Panc1 (cell line): ENCODE measurements around the gene PAX2.

Experiments
- POLR2AphosphoS5 ChIP-seq: IDR thresholded peaks from 2 replicates; pipeline ENCODE4 v1.6.1; 2012; ENCODE audit warnings: mild to moderate bottlenecking, low read depth, low read length, moderate library complexity
- SIN3A ChIP-seq: IDR thresholded peaks from 2 replicates; pipeline ENCODE4 v1.6.1; 2012; ENCODE audit warnings: low read depth, mild to moderate bottlenecking, low read length, moderate library complexity, borderline replicate concordance; ENCODE audit not compliant: insufficient read depth
- TCF7L2 ChIP-seq: IDR thresholded peaks from 2 replicates; pipeline ENCODE4 v1.6.1; 2011; ENCODE audit warnings: mild to moderate bottlenecking, low read depth, low read length, inconsistent platforms
- TF ChIP-seq, protein P1 (sequence below): fragments of 450-650 bp; IDR thresholded peaks from 2 replicates; pipeline ENCODE4 v1.5.1; 2017; ENCODE audit warnings: mild to moderate bottlenecking
- TF ChIP-seq, protein P2 (sequence below), 2 experiments: IDR thresholded peaks; 2 replicates each; pipeline ENCODE4 v1.6.1; 2011 to 2012; ENCODE audit warnings: low read depth in 2 of 2, control low read depth in 1 of 2, low read length in 1 of 2, mild to moderate bottlenecking in 1 of 2, moderate library complexity in 1 of 2; ENCODE audit not compliant: insufficient read depth in 1 of 2

DNA sequence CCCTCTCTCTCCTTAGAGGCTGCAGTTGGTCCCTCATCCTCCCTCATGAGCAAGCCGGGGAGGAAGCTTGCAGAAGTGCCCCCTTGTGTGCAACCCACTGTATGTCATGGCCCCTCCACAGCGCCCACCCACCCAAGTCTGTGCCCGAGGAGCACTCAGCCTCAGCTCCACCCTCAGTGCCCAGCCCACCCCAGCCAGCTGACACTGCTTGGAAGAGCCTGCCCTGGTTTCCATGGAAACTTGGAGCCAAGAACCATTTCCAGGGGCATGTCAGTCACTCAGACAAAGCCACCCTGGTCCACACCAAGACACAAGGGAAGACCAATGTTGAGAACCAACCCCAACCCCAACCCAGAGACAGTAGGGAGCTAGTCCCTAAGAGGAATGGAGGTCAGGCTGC is 79.5 kb downstream of the PAX2 start:
- TF ChIP-seq, protein P1, sequence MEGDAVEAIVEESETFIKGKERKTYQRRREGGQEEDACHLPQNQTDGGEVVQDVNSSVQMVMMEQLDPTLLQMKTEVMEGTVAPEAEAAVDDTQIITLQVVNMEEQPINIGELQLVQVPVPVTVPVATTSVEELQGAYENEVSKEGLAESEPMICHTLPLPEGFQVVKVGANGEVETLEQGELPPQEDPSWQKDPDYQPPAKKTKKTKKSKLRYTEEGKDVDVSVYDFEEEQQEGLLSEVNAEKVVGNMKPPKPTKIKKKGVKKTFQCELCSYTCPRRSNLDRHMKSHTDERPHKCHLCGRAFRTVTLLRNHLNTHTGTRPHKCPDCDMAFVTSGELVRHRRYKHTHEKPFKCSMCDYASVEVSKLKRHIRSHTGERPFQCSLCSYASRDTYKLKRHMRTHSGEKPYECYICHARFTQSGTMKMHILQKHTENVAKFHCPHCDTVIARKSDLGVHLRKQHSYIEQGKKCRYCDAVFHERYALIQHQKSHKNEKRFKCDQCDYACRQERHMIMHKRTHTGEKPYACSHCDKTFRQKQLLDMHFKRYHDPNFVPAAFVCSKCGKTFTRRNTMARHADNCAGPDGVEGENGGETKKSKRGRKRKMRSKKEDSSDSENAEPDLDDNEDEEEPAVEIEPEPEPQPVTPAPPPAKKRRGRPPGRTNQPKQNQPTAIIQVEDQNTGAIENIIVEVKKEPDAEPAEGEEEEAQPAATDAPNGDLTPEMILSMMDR = no peak
- TF ChIP-seq POLR2AphosphoS5 (no peak), SIN3A (no peak), TCF7L2 (no peak)
- TF ChIP-seq, protein P2, sequence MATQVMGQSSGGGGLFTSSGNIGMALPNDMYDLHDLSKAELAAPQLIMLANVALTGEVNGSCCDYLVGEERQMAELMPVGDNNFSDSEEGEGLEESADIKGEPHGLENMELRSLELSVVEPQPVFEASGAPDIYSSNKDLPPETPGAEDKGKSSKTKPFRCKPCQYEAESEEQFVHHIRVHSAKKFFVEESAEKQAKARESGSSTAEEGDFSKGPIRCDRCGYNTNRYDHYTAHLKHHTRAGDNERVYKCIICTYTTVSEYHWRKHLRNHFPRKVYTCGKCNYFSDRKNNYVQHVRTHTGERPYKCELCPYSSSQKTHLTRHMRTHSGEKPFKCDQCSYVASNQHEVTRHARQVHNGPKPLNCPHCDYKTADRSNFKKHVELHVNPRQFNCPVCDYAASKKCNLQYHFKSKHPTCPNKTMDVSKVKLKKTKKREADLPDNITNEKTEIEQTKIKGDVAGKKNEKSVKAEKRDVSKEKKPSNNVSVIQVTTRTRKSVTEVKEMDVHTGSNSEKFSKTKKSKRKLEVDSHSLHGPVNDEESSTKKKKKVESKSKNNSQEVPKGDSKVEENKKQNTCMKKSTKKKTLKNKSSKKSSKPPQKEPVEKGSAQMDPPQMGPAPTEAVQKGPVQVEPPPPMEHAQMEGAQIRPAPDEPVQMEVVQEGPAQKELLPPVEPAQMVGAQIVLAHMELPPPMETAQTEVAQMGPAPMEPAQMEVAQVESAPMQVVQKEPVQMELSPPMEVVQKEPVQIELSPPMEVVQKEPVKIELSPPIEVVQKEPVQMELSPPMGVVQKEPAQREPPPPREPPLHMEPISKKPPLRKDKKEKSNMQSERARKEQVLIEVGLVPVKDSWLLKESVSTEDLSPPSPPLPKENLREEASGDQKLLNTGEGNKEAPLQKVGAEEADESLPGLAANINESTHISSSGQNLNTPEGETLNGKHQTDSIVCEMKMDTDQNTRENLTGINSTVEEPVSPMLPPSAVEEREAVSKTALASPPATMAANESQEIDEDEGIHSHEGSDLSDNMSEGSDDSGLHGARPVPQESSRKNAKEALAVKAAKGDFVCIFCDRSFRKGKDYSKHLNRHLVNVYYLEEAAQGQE (IDR thresholded peaks at IDR 0.05; ENCODE audit: insufficient read depth in 1 of 2, low read depth in 2 of 2, low read length in 1 of 2) = no peak
